HAP-1 (cell line): ENCODE measurements around the gene PGAM5.

Source experiments
- DNase-seq, 2 experiments: peaks; one replicate each; pipeline ENCODE4 v3.0.0-alpha.2; 2016 to 2020; ENCODE audit warnings: low spot score in 2 of 2
- H3K27me3 ChIP-seq: fragments of 250-450 bp; sonication (Bioruptor Pico); 2 replicates; pipeline ENCODE4 v1.5.1; 2020; ENCODE audit warnings: low read depth, mild to moderate bottlenecking, moderate library complexity
- H3K36me3 ChIP-seq: fragments of 250-450 bp; sonication (Bioruptor Pico); replicated peaks from 2 replicates; pipeline ENCODE4 v1.5.1; 2020; ENCODE audit warnings: mild to moderate bottlenecking
- H3K4me1 ChIP-seq: fragments of 250-450 bp; sonication (Bioruptor Pico); 2 replicates; pipeline ENCODE4 v1.5.1; 2020; ENCODE audit warnings: mild to moderate bottlenecking
- H3K4me3 ChIP-seq: fragments of 250-450 bp; sonication (Bioruptor Pico); 2 replicates; pipeline ENCODE4 v1.5.1; 2020; ENCODE audit warnings: mild to moderate bottlenecking, moderate library complexity
- H3K9me3 ChIP-seq: fragments of 250-450 bp; sonication (Bioruptor Pico); 2 replicates; pipeline ENCODE4 v1.5.1; 2020; ENCODE audit warnings: mild to moderate bottlenecking, moderate library complexity
- in situ Hi-C: fragments of 300-500 bp; cut with MboI; formaldehyde crosslinking; loops from 3 replicates; pipeline ENCODE4 v1.14.3; 2020; ENCODE audit warnings: low sequenced_read_pairs, inconsistent platforms, mixed read lengths

The PGAM5 gene

DNA sequence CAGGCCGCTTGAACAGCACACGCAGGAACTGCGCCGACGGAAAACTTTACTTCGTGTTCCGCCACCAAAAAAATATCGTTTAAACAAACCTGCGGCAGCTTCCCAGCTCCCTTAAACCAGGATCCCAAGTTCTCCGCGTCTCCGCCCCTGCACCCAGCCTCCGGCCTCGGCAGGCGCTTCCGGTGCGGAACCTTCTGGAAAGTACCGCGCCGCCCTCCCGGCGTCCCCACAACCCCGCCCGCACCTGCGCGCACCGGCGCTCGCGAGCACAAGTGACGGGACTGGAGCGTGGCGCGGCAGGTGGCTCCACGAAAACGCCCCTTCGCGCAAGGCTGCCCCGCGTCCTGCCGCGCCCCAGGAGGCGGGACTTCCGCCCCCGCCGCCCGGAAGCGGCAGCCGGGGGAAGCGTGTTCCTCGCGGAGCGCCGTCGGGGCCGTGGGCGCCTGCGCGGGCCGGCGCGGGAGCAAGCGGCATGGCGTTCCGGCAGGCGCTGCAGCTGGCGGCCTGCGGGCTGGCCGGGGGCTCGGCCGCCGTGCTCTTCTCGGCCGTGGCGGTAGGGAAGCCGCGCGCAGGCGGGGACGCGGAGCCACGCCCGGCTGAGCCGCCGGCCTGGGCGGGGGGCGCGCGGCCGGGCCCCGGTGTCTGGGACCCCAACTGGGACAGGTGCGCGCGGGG, at the start of gene PGAM5:
TSS of gene PGAM5 (plus strand) at position 438 of the 675 bp plus-strand sequence. CDS start at position 473, 35 bp downstream.
- peaks cover 6% of the 10 kb centered on the region for H3K4me1 ChIP-seq
- in situ Hi-C loops = no loop called here
- H3K4me3 ChIP-seq = peak within 1 kb of the TSS; percentile 79
- peaks cover 35% of the 10 kb centered on the region for H3K36me3 ChIP-seq
- H3K9me3 ChIP-seq = no peaks in the 10 kb centered on the region
- peak; percentile 74 to 84 for DNase-seq
- no peaks in the 10 kb centered on the region for H3K27me3 ChIP-seq

DNA sequence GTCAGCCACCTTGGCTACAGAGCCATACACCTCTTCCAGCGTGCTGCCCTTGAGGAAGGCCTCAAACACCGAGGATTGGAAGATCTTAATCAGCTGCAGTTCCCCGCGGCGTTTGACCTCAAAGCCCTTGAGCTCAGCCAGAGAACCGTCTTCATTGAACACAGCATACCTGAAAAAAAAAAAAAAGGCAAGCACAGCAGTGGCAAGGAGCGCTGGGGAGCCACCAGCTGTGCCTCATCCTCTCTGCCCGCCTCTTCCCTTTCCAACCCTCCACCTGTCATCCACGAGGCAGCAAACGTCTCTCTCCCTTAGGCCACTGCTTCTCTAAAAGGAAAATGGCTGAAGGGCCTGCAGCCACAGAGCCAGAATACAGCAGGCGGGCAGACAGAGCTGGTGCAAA, 49.6 kb upstream of the PGAM5 start:
- peaks cover 100% of the 10 kb centered on the region for H3K36me3 ChIP-seq
- no peaks in the 10 kb centered on the region for H3K9me3 ChIP-seq
- DNase-seq = no peak
- in situ Hi-C loops = no loop called here
- H3K27me3 ChIP-seq = no peaks in the 10 kb centered on the region
- no peaks in the 10 kb centered on the region for H3K4me1 ChIP-seq
- H3K4me3 ChIP-seq = no peak overlapping the region

DNA sequence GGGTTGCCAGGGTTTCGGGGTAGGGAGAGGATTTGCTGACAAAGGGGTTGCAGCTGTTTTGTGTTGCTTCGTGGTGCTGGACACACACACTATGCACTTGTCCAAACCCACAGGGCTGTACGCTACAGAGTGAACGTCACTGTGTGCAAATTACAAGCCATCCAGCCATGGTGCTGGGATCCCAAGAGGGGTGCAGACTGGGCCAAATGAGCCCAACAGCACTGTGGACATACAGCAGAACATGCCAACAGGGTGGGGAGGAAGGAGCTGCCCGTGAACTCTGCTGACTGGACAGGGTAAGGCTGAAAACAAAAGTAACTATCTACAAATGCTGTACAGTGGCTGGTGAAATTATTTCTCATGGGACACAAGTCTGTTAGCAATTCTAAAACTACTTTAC, 48.7 kb upstream of the PGAM5 start:
- Histone ChIP-seq H3K27me3 (no peaks in the 10 kb centered on the region), H3K4me1 (no peaks in the 10 kb centered on the region), H3K36me3 (peaks cover 100% of the 10 kb centered on the region), H3K4me3 (no peak overlapping the region), H3K9me3 (no peaks in the 10 kb centered on the region)
- in situ Hi-C loops = no loop called here
- no peak for DNase-seq

DNA sequence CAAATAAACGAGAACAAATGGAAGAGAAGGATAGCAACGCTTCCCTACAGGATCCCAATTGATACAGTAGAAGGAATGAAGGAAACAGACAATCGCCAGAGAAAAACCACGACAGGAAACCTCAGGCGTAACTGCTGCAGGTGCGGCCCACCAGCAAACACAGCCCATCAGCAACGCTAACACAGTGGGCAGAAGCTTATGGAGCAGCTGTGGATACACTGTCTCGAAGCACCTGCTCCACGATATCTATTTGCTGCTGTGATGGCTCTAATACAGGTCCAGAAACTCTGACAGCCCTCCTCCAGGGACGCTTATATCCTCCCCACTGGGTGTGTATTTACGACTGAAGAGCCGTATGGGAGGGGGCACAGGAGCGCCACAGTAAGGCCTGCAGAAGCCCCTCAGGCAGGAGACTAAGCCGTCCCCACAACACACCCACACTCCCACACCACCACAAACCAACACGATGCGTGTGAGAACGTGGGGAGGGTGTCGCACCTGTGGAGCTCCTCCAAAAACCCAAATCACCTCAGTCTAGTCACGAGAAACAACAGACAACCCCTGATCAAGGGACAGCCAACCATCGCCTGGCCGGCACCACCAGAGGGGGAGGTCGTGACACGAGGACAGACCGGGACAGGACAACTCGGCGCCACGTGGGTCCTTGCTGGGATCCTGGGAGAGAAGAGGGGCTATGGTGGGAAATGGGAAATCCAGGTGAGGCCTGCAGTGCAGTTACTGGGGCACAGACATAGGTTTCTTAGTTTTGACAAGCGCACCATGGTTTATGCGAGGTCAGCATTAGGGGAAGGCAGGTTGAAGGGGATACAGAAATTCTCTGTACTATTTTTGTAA, 47.5 kb upstream of the PGAM5 start:
- Histone ChIP-seq H3K4me3 (no peak overlapping the region), H3K9me3 (no peaks in the 10 kb centered on the region), H3K4me1 (no peaks in the 10 kb centered on the region), H3K27me3 (no peaks in the 10 kb centered on the region), H3K36me3 (peaks cover 100% of the 10 kb centered on the region)
- no peak for DNase-seq
- in situ Hi-C loops = no loop called here

DNA sequence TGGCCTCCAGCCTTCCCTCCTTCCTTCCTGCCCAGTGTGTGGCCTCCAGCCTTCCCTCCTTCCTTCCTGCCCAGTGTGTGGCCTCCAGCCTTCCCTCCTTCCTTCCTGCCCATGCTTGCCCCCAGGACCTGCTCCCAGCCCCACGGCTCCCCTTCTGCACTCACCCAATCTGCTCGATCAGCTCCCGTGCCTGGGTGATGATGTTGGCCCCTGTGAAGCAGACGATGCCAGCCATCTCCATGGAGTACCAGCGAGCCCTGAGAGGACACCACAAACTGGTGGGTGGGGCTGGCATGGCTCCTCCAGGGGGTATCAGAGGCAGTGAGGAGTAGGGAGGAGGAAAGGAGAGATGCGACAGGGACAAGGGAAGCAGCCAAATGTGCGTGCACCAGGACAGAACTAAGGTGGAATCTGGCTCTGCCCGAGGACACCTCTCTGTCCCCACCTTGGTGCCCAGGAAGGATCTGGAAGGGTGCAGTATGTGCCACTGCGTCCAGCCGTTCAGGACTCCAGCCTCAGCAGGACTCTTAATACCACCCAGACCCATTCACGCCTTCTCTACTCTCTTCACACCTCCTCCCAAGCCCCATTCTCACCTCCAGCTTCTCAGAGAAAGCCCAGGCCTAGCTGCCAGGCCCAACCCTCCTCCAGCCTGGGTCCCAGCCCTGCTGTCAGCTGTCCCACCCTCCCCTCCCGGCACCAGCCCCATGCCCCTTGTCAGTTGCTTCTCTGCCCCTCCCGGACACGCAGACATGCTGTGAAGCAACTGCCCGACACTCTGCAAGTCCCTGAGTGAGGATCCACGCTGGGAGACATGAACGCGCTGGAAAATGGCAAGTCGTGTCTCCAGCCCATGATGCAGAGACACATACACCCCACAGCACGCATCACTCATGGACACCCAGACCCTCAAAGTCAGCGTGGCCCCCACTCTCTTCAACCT, 46.2 kb upstream of the PGAM5 start:
- H3K4me1 ChIP-seq = no peaks in the 10 kb centered on the region
- H3K36me3 ChIP-seq = peaks cover 100% of the 10 kb centered on the region
- in situ Hi-C loops = no loop called here

DNA sequence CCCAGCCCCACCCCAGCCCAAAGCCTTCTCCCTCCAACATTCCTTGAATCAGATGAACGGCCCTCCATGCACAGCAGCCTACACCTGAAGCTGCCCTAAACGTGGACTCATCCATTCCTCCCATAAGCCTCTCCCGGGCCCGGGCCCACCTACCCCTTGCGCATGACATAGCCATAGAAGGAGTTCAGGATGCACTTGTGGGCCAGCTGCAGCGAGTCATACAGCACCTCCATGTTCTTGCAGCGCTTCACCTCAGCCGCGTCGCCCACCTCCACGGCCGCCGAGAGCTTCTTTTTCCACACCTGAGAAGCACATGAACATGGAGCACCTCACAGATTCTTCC, 45.5 kb upstream of the PGAM5 start:
- Histone ChIP-seq H3K36me3 (peaks cover 100% of the 10 kb centered on the region), H3K9me3 (no peaks in the 10 kb centered on the region), H3K4me1 (no peaks in the 10 kb centered on the region)

More for the DNA sequence above, 46.2 kb upstream of the PGAM5 start:
- H3K27me3 ChIP-seq = no peaks in the 10 kb centered on the region
- H3K4me3 ChIP-seq = no peak overlapping the region
- no peaks in the 10 kb centered on the region for H3K9me3 ChIP-seq
- DNase-seq = no peak

DNA sequence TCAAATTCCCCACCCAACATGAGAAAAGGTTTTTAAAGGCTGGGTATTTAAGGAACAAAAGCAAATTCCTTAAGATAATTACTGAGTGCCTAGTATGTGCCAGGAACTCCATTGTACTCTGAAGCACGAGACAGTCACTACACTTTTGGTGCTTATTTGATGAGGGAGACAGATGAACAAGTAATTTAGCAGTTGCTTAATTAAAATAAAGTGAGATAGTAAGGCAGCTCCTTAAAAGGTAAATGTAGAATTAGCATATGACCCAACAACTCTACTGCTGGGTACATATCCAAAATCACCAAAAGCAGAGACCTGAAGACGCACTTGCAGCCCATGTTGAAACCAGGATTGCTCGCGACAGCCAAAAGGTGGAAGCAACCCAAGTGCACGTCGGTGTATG, 44.8 kb upstream of the PGAM5 start:
- no peaks in the 10 kb centered on the region for H3K9me3 ChIP-seq
- no peaks in the 10 kb centered on the region for H3K4me1 ChIP-seq
- H3K36me3 ChIP-seq = peaks cover 100% of the 10 kb centered on the region
- DNase-seq = no peak
- in situ Hi-C loops = no loop called here
- no peak overlapping the region for H3K4me3 ChIP-seq
- no peaks in the 10 kb centered on the region for H3K27me3 ChIP-seq

More for the DNA sequence above, 45.5 kb upstream of the PGAM5 start:
- Histone ChIP-seq H3K27me3 (no peaks in the 10 kb centered on the region), H3K4me3 (no peak overlapping the region)
- in situ Hi-C loops = no loop called here
- no peak for DNase-seq

DNA sequence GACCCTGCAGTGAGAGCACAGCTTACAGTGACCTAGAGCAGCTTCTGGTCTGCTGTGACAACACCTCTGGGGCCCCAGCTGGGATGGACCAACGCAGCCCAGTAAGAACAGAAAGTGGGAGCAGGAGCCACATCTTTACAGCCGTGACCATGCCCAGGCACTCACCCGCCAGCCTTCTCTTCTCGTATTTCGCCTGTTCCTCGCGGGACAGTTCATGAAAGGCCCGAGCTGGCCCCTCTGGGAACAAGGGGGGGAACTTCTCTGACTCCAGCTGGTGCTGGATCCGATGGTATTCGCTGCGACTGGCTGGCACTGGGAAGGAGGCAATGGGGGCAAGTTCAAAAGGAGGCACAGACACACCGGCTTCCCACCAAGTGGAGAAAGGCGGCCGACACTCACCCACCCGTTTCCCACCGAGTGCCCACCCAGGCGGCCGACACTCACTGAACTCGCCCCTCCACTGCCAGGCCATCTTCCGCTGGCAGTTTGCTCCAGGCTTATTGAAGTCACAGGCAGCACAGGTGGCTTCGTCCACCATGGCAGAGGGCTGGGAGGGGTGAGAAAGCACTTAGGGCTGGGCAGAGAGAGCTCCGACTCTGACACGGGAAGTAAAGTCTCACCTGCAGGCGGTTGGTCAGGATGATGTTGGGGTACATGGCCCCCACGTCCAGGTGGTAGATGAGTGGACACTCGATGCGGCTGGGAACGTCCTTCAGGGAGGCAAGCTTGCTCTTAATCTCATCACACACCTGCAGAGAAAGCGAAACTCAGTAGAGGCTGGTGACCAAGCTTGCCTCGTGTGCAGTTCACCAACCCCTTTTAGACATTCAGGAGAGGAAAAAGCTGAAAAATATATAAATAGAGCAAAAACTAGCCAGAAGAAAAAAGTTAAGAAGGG, 42.2 kb upstream of the PGAM5 start:
- no peaks in the 10 kb centered on the region for H3K4me1 ChIP-seq
- DNase-seq = no peak
- no peak overlapping the region for H3K4me3 ChIP-seq
- in situ Hi-C loops = no loop called here
- H3K36me3 ChIP-seq = peaks cover 96% of the 10 kb centered on the region
- no peaks in the 10 kb centered on the region for H3K27me3 ChIP-seq
- no peaks in the 10 kb centered on the region for H3K9me3 ChIP-seq

DNA sequence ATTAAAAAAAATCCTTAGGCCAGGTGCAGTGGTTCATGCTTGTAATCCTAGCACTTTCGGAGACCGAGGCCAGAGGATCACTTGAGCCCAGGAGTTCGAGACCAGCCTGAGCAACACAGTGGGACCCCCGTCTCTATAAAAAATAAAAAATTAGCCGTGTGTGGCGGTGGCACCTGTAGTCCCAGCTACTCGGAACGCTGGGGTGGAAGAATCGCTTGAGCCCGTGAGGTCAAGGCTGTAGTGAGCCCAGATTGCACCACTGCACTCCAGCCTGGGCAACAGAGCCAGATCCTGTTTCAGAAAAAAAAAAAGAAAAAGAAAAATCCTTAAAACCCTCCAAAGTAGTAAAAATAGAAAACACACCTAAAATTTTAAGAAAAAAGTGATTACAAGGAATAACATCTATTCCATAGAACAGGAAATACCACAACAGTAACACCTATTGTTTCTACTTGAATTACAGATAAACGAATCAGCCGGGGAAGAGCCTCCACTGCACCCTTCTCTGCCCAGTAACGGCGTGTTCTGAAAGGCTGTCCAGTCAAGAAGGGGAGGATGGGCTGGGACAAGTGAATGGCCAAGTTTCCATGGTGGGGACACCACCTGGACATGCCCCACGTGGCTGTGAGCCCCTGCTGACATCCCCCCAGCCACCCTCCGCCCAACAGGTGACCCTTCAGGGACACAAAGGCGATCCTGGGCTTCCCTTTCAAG, 41.3 kb upstream of the PGAM5 start:
- no peak for DNase-seq
- in situ Hi-C loops = no loop called here
- no peaks in the 10 kb centered on the region for H3K4me1 ChIP-seq
- no peaks in the 10 kb centered on the region for H3K9me3 ChIP-seq
- peaks cover 96% of the 10 kb centered on the region for H3K36me3 ChIP-seq
- H3K4me3 ChIP-seq = no peak overlapping the region
- H3K27me3 ChIP-seq = no peaks in the 10 kb centered on the region

DNA sequence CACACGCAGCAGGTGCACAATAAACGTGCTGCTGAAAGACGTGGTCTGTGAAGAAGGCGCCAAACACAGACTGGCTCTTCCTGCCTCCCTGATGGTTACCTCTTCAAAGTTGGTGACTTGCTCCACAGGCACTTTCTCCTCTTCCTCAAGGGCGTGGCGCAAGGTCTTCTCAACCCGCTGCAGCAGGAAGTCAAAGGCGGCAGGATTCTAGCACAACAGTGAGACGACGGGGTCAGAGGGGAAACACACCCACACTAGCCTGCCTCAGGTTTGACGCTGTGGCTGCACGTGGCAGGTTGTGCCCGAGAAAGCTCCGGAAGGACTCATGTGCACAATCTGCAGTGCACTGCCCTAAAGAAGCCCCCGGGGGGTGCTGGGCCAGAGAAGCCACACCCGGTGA, 38.5 kb upstream of the PGAM5 start:
- no peaks in the 10 kb centered on the region for H3K27me3 ChIP-seq
- H3K9me3 ChIP-seq = no peaks in the 10 kb centered on the region
- peaks cover 94% of the 10 kb centered on the region for H3K36me3 ChIP-seq
- in situ Hi-C loops = no loop called here
- no peaks in the 10 kb centered on the region for H3K4me1 ChIP-seq
- no peak overlapping the region for H3K4me3 ChIP-seq
- DNase-seq = no peak

DNA sequence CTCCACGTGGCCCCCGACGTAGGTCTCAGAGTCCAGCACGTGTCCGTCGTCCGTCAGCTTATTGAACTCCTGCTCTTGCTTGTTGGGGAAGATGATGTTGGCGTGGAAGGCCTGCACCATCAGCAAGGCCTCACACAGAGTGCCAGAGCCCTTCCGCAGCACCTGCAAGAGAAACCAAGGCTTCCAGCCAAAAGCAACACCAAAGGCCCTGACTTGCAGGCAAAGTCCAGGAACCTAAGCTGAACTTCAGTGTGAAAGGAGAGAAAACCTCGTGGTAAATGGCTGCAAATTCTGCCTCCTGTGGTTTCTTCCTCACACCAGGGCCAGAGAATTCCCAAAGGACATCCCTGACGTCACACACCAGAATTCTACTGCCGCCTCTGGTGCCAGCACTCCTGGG, 38.0 kb upstream of the PGAM5 start:
- Histone ChIP-seq H3K27me3 (no peaks in the 10 kb centered on the region), H3K4me1 (no peaks in the 10 kb centered on the region), H3K9me3 (no peaks in the 10 kb centered on the region), H3K4me3 (no peak overlapping the region), H3K36me3 (peaks cover 94% of the 10 kb centered on the region)
- in situ Hi-C loops = no loop called here
- DNase-seq = no peak

DNA sequence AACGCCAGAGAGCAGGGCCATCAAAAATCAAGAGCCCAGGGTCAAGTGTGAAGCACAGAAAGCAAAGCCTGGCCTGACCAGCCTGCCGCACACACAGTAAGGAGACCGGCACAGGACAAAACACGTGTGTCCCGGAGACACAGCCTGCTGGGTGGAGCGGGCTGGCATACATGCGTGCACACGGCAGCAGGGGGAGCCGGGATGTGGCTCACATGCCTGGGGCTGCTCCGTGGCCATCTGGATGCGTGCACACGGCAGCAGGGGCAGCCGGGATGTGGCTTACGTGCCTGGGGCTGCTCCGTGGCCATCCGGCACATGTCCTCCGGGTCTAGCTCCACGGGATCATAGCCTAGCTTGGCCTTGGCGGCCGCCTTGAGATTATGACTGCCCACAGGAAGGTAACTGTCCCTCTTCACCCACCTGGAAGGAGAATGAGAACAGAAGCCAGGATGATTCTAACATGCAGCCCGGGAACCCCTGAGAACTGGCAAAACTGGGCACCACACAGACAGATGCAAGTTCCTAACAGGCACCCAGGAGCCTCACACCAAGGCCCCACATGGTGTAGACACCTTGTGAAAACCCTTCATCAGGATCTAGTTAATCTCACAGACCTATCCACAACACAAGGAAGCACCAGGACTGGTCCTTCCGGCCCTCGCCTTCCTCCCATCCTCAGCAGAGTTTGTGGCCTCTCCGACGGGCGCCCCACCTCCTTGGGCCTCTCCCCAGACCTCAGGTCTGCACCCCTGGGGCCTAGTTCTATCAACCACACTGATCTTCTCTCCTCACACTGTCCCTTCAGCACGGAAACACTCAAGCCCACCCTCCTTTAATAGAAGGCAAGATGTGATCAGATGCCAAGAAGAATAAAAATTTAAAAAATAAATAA, 37.1 kb upstream of the PGAM5 start:
- H3K27me3 ChIP-seq = no peaks in the 10 kb centered on the region
- H3K36me3 ChIP-seq = peaks cover 94% of the 10 kb centered on the region
- H3K9me3 ChIP-seq = no peaks in the 10 kb centered on the region
- in situ Hi-C loops = no loop called here
- no peaks in the 10 kb centered on the region for H3K4me1 ChIP-seq
- DNase-seq = no peak
- H3K4me3 ChIP-seq = no peak overlapping the region
